Measurements from ENCODE around the gene ACADSB. TPM values are rescaled to one million over a fixed set of nuclear protein-coding genes. Genes with fewer than 3 reads are reported as not detected.

ACADSB gene
- total RNA-seq, 1 donor from 2014 or later = 22.4 TPM

DNA sequence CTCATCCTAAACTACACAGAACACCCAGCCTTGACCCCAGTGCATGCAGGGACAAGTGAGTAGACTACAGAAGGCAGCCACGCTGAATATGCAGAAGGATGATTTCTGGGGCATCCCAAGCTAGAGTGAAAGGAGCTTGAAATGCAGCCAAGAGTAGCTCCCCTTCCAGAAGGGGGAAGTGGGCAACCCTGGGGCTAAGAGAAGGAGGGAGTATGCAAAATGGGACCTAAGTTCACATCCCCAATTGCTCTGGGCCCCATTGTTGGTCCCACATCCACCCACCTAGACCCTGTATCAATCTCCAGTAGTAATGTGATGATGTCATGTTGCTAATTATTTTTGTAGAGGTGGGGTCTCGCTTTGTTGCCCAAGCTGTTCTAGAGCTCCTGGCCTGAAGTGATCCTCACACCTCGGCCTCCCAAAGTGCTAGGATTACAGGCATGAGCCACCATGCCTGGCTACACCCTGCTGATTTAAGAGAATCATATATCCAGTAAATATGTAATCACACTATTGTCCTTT is 34.2 kb upstream of the ACADSB start:
- TF ChIP-seq, protein P1, sequence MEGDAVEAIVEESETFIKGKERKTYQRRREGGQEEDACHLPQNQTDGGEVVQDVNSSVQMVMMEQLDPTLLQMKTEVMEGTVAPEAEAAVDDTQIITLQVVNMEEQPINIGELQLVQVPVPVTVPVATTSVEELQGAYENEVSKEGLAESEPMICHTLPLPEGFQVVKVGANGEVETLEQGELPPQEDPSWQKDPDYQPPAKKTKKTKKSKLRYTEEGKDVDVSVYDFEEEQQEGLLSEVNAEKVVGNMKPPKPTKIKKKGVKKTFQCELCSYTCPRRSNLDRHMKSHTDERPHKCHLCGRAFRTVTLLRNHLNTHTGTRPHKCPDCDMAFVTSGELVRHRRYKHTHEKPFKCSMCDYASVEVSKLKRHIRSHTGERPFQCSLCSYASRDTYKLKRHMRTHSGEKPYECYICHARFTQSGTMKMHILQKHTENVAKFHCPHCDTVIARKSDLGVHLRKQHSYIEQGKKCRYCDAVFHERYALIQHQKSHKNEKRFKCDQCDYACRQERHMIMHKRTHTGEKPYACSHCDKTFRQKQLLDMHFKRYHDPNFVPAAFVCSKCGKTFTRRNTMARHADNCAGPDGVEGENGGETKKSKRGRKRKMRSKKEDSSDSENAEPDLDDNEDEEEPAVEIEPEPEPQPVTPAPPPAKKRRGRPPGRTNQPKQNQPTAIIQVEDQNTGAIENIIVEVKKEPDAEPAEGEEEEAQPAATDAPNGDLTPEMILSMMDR (IDR thresholded peaks at IDR 0.05; ENCODE audit: unreplicated experiment) = no peak
- no peaks in the 10 kb centered on the region for H3K27me3 Mint-ChIP-seq
- DNase-seq (ENCODE audit: low spot score, unreplicated experiment) = no peak
- no peaks in the 10 kb centered on the region for H3K36me3 Mint-ChIP-seq (ENCODE audit: insufficient read depth)
- no peaks in the 10 kb centered on the region for H3K9me3 Mint-ChIP-seq (ENCODE audit: low read depth)
- H3K4me3 Mint-ChIP-seq (ENCODE audit: low read depth) = no peak overlapping the region
- H3K4me1 Mint-ChIP-seq (ENCODE audit: low read depth) = no peaks in the 10 kb centered on the region
- no peak overlapping the region for H3K27ac Mint-ChIP-seq

DNA sequence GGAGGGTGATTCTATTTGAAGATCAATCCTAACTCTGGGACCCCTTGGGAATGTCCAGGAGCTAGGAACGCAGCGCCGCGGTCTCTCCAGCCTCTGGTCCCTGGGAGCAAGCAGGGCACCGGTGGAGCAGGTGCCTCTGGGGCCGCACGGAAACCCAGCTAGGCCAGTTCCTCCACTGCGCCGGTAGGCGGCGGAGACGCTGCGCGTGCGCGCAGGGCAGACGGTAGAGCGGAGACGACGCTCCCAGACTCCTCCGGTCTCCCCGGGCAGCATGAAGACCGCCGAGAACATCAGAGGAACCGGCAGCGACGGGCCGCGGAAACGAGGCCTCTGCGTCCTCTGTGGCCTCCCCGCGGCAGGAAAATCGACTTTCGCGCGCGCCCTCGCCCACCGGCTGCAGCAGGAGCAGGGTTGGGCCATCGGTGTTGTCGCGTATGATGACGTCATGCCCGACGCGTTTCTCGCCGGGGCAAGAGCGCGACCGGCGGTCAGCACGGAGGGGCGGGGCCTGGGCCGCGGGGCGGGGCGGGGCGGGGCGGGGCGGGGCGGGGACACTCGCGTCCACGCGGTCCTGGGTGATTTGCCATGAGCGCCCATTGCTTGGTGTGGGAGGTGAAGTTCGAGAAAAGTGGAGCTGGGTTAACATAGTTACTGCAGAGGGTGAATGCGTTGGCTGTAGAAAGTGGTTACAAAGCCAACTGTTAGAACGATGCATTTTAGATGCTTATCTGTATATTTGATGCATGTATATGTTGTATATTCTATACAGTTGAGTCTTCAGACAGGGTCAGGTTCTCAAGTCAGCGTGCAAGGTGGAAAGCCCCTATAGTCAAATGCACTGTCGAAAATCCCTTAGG is 28.4 kb upstream of the ACADSB start, which contains the start of gene PSTK:
Gene PSTK (plus strand): TSS at position 193 of the 857 bp plus-strand sequence. CDS start 79 bp downstream, at position 272.
- DNase-seq (ENCODE audit: low spot score, unreplicated experiment) = peak; percentile 80
- Mint-ChIP-seq H3K36me3 (ENCODE audit: insufficient read depth) (no peaks in the 10 kb centered on the region), H3K27me3 (no peaks in the 10 kb centered on the region), H3K4me3 (ENCODE audit: low read depth) (peak within 1 kb of the TSS; percentile 81), H3K4me1 (ENCODE audit: low read depth) (peaks cover 4% of the 10 kb centered on the region), H3K27ac (peak within 1 kb of the TSS; percentile 99), H3K9me3 (ENCODE audit: low read depth) (no peaks in the 10 kb centered on the region)
- TF ChIP-seq, protein P1 (IDR thresholded peaks at IDR 0.05; ENCODE audit: unreplicated experiment) = peak; percentile 95

DNA sequence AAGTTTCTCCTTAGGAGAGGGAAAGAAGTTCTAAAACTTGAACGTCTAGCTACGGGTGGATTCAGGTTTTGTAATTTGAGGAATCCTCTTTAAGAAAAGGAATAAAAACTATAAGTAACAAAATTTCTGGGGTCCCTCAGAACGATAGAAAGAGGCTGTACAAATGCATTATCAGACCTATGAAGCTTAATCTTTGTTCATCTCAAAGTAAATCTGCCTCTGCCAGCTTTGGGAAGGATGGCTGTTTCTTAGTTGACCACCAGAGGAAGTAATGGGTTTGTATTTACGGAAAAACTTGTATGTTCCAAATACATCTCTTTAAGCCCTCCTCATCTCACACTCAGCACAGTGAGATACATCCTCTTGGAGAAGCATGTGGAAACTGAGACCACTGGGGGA is 27.7 kb upstream of the ACADSB start:
- no peaks in the 10 kb centered on the region for H3K9me3 Mint-ChIP-seq (ENCODE audit: low read depth)
- no peaks in the 10 kb centered on the region for H3K36me3 Mint-ChIP-seq (ENCODE audit: insufficient read depth)
- no peaks in the 10 kb centered on the region for H3K27me3 Mint-ChIP-seq
- no peak for DNase-seq (ENCODE audit: low spot score, unreplicated experiment)
- peaks cover 4% of the 10 kb centered on the region for H3K4me1 Mint-ChIP-seq (ENCODE audit: low read depth)
- TF ChIP-seq, protein P1 (IDR thresholded peaks at IDR 0.05; ENCODE audit: unreplicated experiment) = peak; percentile 44
- peak overlapping the region; percentile 81 for H3K4me3 Mint-ChIP-seq (ENCODE audit: low read depth)
- peak overlapping the region; percentile 99 for H3K27ac Mint-ChIP-seq

DNA sequence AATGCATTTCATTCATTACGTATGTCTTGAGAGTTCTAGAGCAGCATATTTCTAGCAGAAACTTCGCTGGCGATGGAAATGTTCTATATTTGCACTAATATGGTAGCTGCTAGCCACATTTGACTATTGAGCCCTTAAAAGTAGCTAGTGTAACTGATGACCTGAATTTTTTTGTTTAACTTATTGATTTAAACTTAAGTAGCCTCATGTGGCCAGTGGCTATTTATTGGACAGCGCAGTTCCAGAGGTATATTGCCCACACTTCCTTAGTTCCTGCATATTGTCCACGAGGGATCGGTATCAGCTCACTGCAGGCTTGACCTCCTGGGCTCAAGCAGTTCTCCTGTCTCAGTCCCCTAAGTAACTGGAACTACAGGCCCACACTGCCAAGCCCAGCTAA is 24.9 kb upstream of the ACADSB start:
- TF ChIP-seq, protein P1 (IDR thresholded peaks at IDR 0.05; ENCODE audit: unreplicated experiment) = no peak
- Mint-ChIP-seq H3K27ac (no peak overlapping the region), H3K9me3 (ENCODE audit: low read depth) (no peaks in the 10 kb centered on the region), H3K27me3 (no peaks in the 10 kb centered on the region), H3K4me3 (ENCODE audit: low read depth) (no peak overlapping the region), H3K36me3 (ENCODE audit: insufficient read depth) (no peaks in the 10 kb centered on the region), H3K4me1 (ENCODE audit: low read depth) (peaks cover 4% of the 10 kb centered on the region)
- DNase-seq (ENCODE audit: low spot score, unreplicated experiment) = no peak

DNA sequence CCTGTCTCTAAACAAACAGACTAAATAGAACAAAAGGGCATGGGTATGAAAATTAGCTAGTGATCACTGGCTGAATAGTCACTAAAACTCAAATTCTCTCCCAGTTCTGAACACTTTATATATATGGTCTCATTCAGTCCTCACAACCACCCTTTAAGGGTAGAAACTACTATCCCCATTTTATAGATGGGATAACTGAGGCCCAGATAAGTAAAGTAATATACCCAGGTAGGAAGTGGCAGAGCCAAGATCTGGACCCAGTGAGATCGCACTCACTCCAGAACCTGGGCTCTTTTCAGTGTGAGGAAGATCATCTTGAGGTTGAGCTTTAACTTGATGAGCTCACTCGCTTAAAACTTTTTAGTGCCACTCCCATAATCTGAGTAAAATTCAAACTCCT is 24.1 kb upstream of the ACADSB start:
- no peaks in the 10 kb centered on the region for H3K9me3 Mint-ChIP-seq (ENCODE audit: low read depth)
- no peaks in the 10 kb centered on the region for H3K27me3 Mint-ChIP-seq
- no peak for DNase-seq (ENCODE audit: low spot score, unreplicated experiment)
- H3K27ac Mint-ChIP-seq = no peak overlapping the region
- no peak overlapping the region for H3K4me3 Mint-ChIP-seq (ENCODE audit: low read depth)
- TF ChIP-seq, protein P1 (IDR thresholded peaks at IDR 0.05; ENCODE audit: unreplicated experiment) = no peak
- peaks cover 4% of the 10 kb centered on the region for H3K4me1 Mint-ChIP-seq (ENCODE audit: low read depth)
- no peaks in the 10 kb centered on the region for H3K36me3 Mint-ChIP-seq (ENCODE audit: insufficient read depth)

Data from progenitor cell of endocrine pancreas (in vitro differentiated cells).